Stimulated activated naive CD4-positive, alpha-beta T cell (primary cell): ENCODE results near the gene BLNK.

Experiments
- DNase-seq, 6 experiments: peaks; one replicate each; lab custom pipeline; 2025; lab: John Stamatoyannopoulos, UW

The BLNK gene

GRCh38 chr10:96288151-96288621 is 16.8 kb upstream of the BLNK start:
- no peak for DNase-seq

DNA sequence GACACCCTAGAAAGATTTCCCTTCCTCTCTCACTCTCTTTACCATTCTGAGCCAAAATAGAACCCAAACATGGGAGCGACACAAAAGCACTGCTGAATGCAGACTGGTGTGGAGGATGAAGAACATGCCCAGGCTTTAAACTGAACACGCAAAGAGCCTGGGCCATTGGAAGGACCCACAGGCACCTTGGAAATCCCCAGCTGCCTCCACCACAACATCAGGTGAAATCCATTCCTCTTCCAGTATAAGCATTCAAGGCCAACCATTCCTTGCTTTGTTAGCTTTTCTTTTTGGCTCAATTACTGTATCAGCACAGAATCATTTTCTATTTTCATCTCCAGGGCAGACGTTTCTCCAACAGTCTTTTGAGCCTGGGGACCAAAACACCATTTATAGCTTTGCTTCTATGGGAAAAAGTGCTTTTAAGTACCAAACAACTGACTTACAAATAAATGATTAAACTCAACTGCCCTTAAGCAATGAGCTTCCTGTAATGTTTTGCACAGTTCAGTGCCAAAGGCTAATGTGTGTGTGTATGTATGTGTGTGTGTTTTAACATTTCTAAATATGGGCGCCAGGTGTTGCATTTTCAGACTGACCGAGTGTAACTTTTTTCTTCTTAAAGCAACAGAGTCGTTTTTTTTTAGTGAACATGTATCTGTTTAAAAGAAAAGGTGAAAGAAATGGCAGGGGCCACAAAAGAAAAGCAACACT is 16.2 kb upstream of the BLNK start:
- peak in 1 of 6 experiments; percentile 4 for DNase-seq

DNA sequence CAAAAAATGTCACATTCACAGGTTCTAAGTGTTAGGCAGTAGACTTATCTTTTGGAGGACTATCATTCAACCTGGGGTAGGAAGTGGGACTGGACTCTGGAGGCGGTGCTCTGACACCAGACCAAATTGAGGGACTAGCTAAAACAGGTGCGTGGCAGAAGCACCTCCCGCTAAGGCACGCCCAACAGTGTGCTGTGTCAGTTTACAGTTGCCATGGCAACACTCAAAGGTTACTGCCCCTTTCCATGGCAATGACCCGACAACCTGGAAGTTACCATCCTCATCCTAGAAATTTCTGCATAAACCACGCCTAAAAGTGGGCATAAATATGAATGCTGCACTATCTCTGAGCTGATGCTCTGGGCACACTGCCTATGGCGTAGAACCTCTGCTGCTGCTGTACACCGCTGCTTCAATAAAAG is 14.0 kb upstream of the BLNK start:
- DNase-seq = no peak

DNA sequence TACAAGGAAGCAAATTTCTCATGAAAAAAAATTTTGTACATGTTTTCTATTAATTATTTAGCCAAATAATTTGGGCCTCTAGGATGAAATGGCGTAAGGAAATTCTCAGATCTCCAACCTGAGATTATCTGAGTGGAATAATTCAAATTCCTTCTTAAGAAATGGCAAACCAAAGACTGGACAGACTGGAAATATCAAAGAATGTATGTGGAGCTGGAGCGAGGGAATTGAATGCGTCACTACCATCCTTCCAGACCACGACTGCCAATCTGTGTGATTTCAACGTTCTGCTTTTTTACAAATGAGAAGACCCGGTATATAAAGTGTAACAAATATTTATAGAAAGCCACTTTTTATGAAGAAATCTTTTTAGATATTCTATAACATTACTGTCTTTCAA is 12.4 kb upstream of the BLNK start:
- no peak for DNase-seq

GRCh38 chr10:96283351-96283750 is 12.0 kb upstream of the BLNK start:
- DNase-seq = no peak

GRCh38 chr10:96281444-96282029 is 10.2 kb upstream of the BLNK start:
- no peak for DNase-seq

- DNase-seq = no peak
These were observed 9.5 kb upstream of the BLNK start for GRCh38 chr10:96280859-96281258.

DNA sequence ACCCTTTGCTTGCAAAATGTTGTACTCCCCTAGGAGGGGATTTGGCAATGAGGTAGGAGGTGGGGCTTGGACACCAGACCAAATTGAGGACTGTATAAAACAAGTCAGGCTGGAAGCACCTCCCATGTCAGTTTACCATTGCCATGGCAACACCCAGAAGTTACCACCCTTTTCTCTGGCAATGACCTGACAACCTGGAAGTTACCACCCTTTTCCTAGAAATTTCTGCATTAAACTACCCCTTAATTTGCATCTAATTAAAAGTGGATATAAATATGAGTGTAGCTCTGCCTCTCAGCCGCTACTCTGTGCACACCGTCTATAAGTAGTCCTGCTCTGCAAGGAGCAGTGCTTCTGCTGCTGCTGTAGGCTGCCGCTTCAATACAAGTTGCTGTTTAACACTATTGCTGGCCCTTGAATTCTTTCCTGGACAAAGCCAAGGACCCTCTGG is 7.8 kb upstream of the BLNK start:
- no peak for DNase-seq

DNA sequence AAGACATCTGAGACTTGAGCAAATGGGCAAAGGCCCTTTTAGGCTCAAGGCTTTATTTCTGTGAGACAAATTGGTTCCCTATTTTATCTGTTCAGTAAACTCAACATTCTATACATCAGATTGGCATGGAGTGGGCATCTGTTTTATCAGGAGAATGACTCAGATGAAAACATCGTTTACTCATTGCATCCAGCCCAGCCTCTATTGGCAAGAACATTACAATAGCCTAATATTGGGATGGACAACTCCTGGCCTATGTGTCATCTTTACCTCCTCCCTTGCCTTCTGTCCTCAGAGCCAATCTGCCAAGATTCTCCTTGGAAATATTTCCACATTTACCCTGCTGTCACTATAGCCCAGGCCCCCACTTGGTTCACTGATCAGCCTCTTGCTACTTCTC is 5.5 kb upstream of the BLNK start:
- DNase-seq = no peak

DNA sequence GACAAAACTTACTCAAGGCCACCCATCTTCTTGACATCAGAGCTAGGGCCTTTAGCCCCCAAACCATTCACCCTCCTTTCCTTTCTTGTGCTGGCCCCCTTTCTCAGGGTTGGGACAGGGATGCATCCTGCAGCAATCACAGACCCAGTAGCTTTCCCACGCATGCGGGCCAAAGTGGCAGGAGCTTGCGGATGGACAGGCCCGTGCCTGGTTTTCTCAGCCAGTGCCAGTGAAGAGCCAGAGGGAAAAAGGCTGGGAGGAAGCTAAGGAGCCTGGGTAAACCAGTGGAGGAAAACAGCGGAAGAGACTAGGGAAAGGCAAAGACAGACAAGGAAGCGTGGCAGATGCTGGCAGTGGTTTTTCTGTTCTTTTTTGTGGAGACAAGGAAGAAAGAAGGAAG is 5.1 kb upstream of the BLNK start:
- no peak for DNase-seq

GRCh38 chr10:96275685-96276418 is 4.5 kb upstream of the BLNK start:
- DNase-seq = no peak

DNA sequence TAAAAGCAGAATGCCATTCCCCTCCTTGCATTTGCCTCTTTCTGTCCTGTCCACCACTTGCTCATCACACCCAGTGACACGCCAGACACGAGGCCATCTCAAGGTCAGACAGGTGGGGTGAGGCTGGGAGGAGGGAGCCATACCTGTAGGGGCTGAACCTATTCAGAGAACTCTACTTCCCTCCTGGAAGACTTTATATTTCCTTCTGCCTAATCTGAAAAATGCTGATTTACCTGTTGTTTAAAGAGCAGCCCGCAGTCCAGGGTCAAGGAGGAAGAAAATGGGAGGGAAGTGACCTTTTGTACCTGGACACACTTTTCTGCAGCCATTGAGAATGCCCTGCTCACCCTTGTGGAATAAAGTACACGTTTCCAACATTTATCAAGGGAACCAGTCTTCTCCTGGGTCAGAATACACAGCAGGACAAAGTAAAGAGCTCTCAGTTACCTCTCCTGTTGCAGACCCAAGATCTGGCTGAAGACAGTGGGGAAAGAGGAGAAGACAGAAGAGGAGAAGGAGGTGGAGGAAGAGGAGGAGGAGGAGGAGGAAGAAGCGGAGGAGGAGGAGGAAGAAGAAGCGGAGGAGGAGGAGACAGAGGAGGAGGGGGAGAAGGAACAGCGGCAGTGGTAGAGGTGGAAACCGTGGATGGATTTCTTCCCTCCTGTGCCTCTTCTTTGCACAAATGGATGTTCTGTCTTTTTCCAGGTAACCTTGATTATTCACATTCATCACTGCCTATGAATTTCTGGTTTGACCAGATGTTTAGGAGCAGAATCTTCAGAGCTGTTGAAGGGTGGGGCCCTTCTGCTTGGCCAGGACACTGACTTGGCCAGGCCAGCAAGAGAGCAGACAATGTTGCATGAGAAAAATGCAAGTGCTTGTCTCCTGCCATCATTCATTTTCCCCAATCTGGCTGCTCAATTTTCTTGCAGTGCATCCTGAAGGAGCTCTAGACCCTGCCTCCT is 1.2 kb upstream of the BLNK start:
- no peak for DNase-seq

- DNase-seq = no peak
These were observed 798 bp downstream of the BLNK start for GRCh38 chr10:96270571-96270970.

DNA sequence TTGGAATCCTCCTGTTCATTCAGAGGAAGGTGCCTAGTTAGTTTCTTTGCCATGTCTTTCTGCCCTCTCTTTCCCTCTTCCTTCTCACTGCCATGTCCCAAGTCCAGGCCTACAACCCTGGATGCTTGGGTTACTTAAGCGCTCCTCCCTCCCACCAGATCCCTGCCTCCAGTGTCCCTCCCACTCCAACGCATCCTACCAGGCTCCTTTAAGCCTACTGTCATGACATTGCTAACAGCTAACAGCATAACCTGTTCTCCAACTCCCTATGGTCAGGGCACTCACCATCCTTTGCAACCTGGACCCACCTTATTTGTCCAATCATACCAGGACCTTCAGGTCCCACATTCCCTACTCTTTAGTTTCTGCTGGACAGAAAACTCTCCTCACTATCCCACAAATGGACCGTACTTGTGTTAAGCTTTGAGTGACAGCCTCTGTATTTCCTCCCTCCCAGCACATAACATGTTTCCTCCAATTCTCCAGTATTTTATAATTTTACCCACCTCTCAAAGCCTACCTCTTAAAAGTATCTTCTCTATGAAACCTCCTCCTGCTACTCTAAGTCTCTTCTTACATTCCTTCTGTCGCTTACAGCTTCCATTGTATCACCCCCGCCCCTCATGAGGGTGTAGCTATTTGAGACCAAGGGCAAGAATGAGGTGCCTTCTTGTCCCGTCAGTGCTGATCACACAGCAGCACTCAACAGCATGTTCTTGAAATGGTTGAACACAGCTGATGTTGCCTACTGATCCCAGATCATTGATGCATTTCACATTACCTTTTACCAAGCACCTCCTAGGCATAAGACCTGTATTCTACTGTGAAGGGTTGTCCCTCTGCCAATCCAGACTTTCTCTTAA is 1.7 kb downstream of the BLNK start:
- no peak for DNase-seq

GRCh38 chr10:96268341-96268909 is 2.9 kb downstream of the BLNK start:
- DNase-seq = no peak

DNA sequence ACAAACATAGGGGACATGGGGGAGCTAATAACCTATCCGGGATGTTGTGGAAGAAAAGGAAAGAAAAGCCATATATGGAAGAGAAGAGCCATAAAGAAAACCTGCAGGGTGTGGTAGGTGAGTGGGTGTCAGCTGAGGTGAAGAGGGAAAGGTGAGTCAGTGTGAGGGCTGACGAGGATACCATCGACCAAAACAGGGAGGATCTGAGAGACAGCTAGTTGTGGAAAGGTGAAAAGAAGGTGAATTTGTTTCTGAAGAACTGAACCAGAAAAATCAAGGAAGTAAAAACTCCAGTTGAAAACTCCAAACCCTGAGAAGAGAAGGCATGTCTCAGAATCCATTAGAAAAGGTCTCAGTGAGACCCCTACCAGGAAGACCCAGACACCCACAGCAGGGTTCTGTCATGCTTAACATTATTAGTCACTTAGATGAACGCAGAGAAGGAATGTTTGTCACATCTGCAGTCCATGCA is 4.1 kb downstream of the BLNK start:
- no peak for DNase-seq

GRCh38 chr10:96266118-96266770 is 5.1 kb downstream of the BLNK start:
- no peak for DNase-seq

DNA sequence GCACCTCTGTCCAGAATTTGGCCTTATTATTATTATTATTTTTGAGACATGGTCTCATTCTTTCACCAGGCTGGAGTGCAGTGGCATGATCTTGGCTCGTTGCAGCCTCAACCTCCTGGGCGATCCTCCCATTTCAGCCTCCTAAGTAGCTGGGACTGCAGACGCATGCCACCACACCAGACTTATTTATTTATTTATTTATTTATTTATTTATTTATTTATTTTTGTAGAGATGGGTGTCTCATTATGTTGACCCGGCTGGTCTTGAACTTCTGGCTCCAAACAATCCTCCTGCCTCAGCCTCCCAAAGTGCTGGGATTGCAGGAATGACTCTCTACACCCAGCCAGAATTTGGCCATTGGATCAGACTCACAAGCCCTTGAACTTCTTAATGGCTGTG is 6.4 kb downstream of the BLNK start:
- no peak for DNase-seq

GRCh38 chr10:96263669-96264068 is 7.7 kb downstream of the BLNK start:
- DNase-seq = no peak

- no peak for DNase-seq
These were observed 8.2 kb downstream of the BLNK start for GRCh38 chr10:96263176-96263575.
